Mesenteric fat pad (tissue), 1 donor: ENCODE data around the gene ACSL6. TPM values are rescaled to one million over a fixed set of nuclear protein-coding genes. Genes with fewer than 3 reads are reported as not detected.
"Not testable (repeated sequence)": the region's sequence is repeated elsewhere in the genome, so short reads cannot be mapped to it uniquely, and the experiment has no call there.

Source experiments
- DNase-seq: peaks from one replicate; pipeline ENCODE4 v3.0.0-alpha.2; 2020; ENCODE audit warnings: low spot score
- total RNA-seq: library from RNA; stranded (reverse); fragmentation: NEBNext Ultra II Directional; extraction: Animal tissue kit (Norgen Biotek cat#: 25700); gene quantifications from one replicate; pipeline ENCODE4 v1.2.1, GENCODE V29; 2021
- donor health status: DM: yes; HTN: yes; CAD: no.

Gene ACSL6
- total RNA-seq, 1 donor from 2014 or later, result 0.35 TPM

DNA sequence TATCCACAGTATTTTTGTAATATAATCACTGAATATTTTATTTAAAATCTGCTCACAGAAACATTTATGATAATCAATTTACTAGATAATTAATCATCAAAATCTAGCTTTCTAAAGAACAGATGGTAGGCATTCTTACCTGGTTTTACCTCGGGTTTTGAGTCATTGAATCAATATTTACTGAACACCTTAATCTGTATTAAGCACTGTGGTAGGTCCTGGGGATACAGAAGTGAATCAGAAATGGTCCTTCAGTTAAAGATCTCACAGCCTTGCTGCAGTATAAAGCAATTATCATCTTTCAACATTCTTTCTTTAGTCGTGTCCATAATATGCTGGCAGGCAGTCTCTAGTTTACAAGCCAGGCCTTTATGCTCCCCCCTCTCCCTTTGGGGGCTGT lies 64.0 kb downstream of the ACSL6 start:
- DNase-seq, result no peak

DNA sequence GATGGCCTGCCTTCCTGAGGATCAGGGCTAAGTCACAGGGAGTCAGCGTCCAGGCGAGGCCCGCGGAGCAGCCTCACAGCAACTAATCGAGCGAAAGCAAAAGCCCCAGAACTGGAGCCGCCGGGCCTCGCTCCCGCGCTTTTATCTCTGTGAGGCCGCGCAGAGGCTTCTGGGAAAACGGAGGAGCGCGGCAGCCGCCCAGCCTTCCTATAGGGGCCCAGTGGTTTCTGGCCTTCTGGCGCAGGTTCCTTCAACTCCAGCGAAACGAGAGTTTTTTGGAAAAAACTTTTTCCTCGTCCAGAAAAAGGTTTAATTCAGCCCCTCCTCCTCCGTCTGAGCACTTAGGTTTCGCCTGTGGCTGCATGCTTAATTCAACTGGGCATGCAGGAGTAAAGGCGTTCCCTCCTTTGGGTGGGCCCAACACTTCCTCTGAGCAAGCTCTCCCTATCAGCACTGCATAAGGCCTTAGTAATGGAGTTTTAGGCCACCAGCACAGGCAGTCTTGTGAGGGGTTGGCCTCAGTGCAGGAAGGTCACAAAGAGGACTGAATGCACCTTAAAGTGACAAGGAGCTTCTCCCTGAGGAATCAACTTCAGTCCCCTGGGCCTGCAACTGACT lies 65.8 kb downstream of the ACSL6 start, which contains the start of gene MEIKIN:
Gene MEIKIN, minus strand, starts transcription at position 113 of the 618 bp plus-strand sequence. CDS start 158 bp downstream, outside the sequence.
- DNase-seq, result no peak

DNA sequence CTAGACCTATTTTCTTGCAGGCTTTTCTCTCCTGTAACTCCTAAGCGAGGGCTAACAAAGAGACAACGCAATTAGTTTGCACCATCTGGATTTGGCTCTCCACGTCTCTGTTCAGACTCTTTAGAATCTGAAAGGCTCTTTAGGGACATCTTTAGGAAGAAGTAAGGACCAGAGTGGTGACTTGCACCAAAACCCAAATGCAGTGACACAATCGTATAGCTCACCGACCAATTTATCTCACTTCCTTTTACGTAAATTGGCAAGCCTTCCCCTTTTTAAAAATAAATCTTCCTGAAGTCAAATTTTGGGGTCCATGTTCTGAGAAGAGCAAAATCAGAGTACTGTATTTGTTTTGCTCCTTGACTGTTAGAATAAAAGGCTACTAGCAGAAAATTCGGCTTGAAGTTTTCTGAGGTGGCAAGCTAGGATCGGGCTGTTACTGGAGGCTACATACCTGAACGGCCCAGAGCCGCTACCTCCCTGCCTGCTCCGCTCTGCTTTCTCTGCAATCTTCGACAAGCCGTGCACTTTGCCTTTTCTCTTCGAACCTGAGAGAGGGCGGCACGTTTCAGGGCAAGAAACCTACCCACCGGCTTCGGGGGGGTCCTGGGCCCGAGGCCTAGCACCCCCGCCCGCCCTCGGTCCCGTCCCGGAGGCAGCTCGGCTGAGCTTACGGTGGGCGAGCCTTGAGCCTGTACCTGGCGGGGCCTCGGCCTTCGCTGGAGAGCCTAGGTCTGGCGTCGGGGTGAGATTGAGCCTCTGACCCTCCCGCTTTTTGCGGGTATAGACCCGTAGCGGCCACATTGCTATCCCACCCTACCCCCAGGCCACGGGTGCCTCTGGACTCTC lies 66.5 kb downstream of the ACSL6 start:
- no peak for DNase-seq

DNA sequence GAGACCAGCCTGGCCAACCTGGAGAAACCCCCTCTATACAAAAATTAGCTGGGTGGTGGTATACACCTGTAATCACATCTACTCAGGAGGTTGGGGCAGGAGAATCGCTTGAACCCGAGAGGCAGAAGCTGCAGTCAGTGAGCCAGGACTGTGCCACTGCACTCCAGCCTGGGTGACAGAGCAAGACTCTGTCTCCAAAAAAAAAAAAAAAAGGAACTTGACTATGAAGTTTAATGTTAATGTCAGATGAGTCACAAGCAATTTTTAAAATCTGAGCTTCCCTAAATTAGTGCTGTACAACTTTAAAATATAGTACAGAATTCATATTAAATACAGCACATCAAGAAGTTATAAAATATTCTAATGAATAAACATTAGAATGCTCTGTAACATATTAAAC lies 67.5 kb downstream of the ACSL6 start:
- no peak for DNase-seq

DNA sequence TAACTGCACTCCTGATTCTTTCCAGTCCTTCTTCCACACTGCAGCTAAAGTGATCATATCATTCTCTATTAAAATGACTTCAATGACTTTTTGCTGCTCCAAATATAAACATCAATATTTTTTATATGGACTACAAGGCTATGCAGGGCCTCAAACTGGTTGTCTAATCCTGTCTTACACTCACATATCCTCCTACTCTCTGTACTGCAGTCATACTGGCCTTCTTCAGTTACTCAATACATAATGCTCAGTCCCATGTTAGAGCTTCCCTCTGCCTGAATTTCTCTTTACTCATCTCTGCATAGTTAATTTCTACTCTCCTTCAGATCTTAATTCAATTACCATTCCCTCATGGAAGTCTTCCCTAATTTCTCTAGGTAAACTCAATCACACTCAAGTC lies 69.4 kb downstream of the ACSL6 start:
- no peak for DNase-seq

DNA sequence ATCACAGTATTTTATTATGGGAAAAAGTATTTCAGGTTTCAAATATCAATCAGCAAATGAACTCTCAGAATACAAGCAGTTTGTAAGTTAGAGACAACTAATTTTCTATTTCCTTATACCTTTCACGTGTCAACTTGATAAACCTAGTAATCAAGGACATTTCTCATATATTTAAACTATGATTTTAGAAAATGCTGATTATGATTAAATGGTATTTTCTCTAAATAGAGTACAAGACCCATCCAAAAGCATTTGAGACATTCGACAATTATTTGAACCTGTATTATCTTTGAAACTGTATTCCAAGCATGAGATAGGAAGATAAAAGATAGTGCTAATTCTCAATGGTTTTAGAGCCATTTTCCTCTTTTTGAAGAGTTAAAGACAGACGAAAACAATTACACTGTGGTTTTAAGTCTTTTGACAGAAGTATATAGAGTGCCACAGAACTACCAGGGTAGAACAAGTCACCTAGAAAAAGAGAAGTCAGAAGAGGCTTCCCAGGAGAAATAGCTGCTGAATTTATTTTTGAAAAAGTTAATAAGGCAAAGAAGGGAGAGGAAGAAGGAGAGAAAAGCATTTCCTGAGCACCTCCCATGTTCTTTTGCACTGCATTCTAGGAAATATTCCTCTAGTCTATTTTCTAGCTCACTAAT lies 71.6 kb downstream of the ACSL6 start:
- DNase-seq, result no peak

DNA sequence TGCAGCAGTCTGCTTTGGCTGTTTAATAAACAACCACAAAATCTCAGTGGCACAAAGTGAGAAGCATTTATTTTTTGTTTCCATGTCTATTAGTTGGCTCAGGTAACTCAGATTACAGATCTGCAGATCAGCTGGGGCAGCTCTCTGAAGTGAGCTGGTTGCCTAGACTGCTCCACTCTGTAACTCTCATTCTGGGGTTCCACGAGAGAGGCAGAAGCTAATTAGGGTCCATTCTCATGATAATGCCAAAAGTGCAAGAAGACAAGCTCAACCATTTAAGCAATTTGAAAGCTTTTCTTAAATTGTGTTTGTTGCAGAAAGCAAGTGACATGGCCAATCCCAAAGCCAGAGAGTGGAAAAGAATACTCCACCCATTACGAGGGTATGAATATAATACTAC lies 79.2 kb downstream of the ACSL6 start:
- no peak for DNase-seq

DNA sequence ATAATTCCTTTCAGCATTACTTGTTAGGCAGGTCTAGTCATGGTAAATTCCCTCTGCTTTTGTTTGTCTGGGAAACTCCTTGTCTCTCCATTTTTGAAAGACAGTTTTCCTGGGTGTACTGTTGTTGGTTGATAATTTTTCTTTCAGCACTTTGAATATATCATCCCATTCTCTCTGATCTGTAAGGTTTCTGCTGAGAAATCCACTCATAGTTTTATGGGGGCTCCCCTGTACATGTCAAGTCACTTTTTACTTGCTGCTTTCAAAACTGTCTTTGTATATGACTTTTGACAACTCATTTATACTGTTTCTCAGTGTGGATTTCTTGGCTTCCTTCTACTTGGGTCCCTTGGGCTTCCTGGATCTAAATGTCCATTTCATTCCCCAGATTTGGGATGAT lies 82.5 kb downstream of the ACSL6 start:
- DNase-seq, result no peak

DNA sequence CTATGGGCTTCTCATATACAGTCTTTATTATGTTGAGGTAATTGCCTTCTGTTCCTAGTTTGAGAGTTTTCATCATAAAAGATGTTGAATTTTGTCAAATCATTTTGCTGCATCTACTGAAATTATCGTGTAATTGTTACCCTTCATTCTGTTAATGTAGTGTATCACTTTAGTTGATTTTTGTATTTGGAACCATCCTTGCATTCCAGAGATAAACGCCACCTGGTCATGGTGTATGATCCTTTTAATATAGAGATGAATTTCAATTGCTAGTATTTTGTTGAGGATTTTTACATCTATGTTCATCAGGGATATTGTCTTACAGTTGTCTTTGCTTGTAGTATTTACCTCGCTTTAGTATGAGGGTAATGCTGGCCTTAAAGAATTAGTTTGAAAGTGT lies 85.3 kb downstream of the ACSL6 start:
- no peak for DNase-seq

DNA sequence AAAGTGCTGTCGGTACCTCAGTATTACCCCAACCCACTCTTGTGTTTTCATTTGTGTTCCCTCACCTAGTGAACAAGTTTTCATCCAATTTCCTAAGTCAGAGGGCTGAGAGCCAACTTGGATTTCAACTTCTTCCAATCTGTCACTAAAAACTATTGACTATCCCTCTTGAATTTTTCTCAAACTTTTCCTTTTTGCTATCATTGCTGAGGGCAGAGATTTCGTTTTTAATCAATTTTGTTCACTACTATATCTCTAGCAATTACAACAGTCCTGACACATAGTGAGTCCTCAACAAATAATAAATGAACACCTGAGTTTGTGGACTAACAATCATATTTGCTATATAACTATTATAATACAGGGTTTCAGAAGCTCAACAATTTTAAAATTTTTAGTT lies 95.0 kb downstream of the ACSL6 start:
- DNase-seq, result no peak

DNA sequence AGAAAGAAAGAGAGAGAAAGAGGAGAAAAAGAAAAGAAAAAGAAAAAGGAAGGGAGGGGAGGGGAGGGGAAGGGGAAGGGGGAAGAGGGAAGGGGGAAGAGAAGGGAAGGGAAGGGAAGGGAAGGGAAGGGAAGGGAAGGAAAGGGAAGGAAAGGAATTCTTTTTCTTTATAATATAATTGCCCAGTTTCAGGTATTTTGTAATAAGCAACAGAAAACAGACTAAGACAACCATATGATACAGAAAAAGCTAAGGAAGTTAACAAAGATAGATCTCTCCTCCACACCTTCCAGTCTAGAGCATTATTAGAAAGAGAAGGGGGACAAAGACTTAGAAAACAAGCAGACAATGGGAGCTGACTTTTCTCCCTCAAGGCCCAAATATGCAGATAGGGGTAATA lies 97.0 kb downstream of the ACSL6 start:
- DNase-seq, result no peak

DNA sequence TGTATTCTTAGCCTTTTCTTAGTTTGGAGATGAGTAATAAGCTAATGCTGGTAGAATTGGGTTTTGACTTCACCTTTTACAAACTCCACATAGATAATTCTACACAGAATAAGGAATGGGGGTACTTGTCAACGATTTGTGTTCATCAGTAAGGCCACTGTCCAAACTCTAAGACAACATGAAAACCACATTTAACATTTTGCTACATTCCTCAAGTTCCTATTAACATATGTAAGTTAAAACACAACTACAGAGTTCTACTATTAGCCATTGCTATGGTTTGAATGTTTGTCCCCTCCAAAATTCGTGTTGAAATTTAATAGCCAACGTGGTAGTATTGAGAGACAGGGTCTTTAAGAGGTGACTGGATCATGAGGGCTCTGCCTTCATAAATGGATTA lies 97.9 kb downstream of the ACSL6 start:
- no peak for DNase-seq

DNA sequence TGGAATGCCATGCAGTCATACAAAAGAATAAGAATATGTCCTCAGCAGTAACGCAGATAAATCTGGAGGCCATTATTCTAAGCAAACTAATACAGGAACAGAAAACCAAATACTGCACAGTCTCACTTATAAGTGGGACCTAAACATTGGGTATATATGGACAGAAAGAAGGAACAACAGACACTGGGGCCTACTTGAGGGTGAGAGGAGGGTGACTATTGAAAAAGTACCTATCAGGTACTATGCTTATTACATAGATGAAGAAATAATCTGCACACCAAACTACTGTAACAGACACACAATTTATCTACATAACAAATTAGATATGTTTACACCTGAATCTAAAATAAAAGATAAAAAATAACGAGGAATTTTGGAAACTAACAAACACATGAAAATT lies 104.8 kb downstream of the ACSL6 start:
- no peak for DNase-seq

DNA sequence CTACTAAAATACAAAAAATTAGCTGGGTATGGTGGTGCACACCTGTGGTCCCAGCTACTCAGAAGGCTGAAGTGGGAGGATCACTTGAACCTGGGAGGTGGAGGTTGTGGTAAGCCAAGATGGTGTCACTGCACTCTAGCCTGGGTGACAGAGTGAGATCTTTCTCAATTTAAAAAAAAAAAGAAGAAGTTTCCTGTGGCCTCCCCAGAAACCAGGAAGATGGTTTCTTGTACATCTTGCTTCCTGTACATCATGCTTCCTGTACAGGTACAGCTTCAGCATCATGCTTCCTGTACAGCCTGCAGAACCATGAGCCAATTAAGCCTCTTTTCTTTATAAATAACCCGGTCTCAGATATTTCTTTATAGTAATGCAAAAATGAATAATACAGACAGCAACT lies 109.2 kb downstream of the ACSL6 start:
- not testable (repeated sequence) for DNase-seq

Other genes starting within 250 kb of the ACSL6 start
- gene FNIP1, start 214.6 kb downstream of the ACSL6 start, total RNA-seq, result 47.6 TPM
- gene MEIKIN, start 66.0 kb downstream of the ACSL6 start, total RNA-seq, result 1.0 TPM
- not detected for gene IL3, start 49.0 kb upstream of the ACSL6 start, total RNA-seq
- gene CSF2, start 62.1 kb upstream of the ACSL6 start, total RNA-seq, result not detected
- 15.7 TPM for gene P4HA2, start 216.2 kb upstream of the ACSL6 start, total RNA-seq
- gene PDLIM4, start 246.0 kb upstream of the ACSL6 start, total RNA-seq, result 23.1 TPM